Urothelium cell line (cell line): ENCODE data around the gene KRTAP17-1.
"Not testable (repeated sequence)": the region's sequence is repeated elsewhere in the genome, so short reads cannot be mapped to it uniquely, and the experiment has no call there.

ENCODE experiments used
- DNase-seq: peaks from one replicate; pipeline ENCODE4 v3.0.0; 2011; ENCODE audit warnings: low spot score, mixed read lengths
- FAIRE-seq: peaks from 2 replicates; lab custom pipeline; 2011; peaks lifted over from hg19 to GRCh38; lab: Jason Lieb, UNC

Gene KRTAP17-1

GRCh38 chr17:41307647-41308046 is 7.9 kb downstream of the KRTAP17-1 start:
- FAIRE-seq (no peak), DNase-seq (no peak)

DNA sequence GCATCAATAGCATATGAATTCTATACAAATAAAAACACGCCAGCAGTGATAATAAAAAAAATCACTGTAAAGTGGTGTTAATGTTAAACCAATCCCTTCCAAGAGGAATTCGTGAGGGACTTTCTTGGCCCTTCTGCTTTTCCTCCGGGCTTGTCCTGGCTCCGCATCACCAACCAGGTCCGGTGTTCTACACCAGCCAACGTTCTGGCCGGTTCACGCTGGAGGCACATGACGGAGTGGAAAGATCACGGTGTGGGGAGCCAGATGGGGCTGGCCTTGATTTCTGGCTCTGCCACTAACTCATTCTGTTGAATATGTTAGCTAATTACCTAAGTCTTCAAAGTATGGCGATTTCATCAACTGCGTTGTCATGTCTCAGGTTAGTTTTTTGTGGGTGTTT is 11.4 kb downstream of the KRTAP17-1 start:
- no peak for FAIRE-seq
- no peak for DNase-seq

DNA sequence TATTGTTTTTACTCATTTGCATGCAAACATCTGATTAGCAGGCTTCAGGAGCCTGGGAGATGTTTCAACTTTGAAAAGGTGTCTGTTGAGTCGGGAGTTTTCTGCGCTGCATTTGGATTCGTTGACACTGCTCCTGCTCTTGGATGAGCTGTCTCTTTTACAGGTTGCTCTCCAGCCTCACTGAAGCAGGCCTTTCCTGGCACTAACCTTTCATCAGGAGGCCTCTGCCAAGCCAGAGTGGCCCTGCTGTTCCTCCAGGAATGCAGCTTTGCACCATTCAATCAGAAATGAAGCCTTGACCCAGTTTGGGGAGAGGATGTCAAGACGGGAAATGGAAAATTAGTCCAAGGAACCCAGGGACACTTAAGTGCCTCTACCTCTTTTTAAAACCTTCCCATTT is 12.5 kb downstream of the KRTAP17-1 start:
- FAIRE-seq = no peak
- DNase-seq = no peak

DNA sequence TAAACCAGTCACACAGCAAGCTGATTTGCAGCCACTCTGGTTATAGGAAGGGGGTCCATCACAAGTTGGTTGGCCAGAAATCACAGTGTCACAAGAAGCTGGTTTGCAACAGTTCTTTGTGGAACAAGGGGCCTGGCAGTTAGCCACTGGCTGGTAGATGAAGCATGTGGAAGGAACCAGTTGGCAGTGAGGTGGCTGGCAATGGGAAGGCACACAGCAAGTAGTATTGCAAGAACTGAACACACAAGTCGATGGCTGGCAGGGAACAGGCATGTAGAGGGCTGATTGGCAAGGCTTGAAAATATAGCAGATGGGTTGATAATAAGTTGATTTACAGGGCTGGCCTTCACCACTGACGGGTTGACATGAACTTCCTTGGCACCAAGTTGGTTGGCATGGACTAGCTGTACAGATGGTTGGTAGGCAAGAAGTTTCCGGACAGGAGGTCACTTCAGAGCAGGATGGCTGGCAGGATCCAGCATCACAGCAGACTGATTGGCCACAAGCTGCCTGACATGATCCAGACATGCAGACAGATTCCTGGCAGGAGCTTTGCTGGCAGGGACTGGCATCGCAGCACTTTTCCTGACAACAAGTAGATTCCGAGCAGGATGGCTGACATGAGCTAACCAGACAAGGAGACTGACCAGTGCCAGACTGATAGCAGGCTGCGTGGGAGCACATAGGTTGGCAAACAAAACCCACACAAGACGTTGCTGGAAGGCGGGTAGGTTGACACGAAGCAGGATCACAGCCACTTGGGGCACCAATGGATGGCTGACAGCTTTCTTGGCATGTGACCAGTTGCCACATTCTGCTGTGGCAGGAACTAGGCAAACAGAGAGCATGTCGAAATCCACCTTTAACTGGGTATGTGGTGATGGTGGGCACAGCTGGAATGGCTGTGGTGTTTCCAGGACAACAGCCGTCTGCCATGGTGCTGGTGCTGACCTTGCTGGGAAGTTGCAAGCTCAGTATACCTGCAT is 13.3 kb downstream of the KRTAP17-1 start, which contains the start of gene KRTAP29-1:
Gene KRTAP29-1, minus strand, starts transcription at position 936 of the 986 bp plus-strand sequence. Its CDS starts 0 bp downstream, at position 936.
- peak; percentile 70 for FAIRE-seq
- DNase-seq = no peak

DNA sequence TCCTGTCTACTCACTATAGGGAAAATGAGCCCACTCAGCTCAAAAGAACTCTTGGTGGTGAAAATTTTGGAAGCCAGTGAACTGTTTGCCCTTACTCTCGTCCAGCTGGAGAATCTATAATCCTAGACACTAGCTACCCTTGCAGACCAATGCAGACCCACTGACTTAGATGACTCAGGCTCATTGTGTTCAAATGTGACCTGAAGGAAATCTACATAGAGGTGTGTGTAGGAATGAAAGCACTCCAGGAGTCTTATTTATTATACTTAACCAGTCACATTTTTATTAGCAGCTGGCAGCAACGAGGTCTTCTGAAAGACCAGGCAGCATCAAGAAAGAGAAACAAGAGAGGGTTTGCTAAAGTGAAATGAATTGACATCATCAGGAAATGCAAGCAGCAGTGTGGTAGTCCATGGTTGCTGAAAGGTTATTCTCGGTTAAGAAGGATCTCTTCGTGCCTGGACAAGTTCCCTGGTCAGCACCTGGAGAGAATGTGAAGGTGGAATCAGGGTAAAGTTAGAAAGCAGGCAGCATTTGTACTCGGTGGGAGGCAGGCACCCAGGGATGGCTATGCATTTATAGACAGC is 14.2 kb downstream of the KRTAP17-1 start:
- no peak for FAIRE-seq
- DNase-seq = no peak

DNA sequence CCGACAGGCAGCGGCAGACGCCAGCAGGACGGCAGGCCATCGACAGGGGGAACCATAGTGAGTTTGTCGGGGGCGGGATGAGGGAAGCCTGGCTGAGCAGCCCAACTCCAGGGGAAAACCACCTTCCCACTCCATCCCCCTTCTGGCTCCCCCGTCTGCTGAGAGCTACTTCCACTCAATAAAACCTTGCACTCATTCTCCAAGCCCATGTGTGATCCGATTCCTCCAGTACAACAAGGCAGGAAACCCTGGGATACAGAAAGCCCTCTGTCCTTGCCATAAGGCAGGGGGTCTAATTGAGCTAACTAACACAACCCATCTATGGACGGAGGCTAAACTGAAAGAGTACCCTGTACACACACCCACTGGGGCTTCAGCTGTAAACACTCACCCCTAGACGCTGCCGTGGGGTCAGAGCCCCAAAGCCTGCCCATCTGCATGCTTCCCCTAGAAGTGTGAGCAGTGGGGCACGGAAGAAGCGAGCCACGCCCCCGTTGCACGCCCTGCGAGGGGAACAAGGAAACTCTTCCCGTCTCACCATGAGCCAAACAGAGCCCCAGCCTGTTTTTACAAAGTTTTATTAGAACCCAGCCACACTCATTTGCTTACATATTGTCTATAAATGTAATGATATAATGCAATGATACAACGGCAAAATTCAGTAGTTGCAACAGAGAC is 16.9 kb downstream of the KRTAP17-1 start:
- DNase-seq (no peak), FAIRE-seq (no peak)

GRCh38 chr17:41296846-41297245 is 18.7 kb downstream of the KRTAP17-1 start:
- FAIRE-seq = no peak
- DNase-seq = no peak

GRCh38 chr17:41294016-41294415 is 21.5 kb downstream of the KRTAP17-1 start:
- no peak for FAIRE-seq
- DNase-seq = no peak

DNA sequence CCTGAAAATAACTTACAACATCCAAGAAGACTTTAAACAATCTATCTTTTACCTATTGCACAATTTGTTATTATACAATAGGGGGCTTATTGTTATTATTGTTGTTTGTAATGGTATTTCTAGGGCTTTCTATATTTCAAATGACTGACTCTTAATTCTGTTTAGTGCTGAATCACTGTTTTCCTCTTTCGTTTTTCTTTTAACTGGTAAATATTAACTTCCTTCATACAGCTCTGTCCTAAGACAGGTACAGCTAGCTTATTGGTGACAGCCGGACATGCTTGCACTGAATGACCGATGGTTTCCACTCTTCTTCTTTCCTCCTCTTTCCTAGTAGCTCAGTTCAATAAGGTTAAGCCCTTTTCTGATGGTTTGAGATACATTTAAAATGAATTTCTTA is 28.5 kb downstream of the KRTAP17-1 start:
- FAIRE-seq = no peak
- DNase-seq = no peak

DNA sequence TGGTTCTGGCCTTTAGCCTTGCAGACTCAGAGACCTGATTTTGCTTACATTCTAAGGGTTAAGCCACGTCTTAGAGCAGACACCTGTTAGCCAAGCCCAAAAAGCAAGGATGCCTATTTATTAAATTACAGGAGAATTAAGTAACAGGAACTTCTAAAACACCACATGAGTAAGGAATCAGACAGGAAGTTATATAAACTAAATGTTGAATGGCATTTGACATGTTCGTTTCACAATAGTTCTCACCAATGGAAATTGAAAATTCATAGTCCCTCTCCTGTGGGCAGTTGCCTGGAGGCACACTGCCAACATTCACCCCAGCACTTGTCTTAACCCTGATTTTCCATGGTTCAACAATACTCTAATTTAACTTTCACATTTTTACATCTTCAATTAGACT is 31.0 kb downstream of the KRTAP17-1 start:
- DNase-seq = peak; percentile 6
- FAIRE-seq = peak; percentile 9

DNA sequence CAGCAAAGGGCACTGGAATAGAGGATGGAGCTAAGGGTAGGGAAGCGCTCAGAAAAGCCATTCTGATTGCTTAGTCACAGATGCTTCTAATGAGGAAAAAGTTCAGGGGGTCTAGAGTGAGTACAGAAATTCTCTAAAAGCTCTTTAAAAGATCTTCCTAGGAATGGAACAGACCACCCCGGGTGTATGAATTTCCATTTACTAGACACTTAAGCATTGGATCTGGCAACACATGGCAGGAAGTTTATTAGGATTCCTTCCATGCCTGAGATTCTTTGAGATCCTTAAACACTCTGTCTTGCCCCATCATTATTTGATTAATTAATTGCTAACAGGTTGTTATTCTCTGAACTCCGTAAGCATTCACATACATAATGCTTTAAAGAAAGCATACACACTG is 31.5 kb downstream of the KRTAP17-1 start:
- FAIRE-seq (no peak), DNase-seq (peak; percentile 8)

DNA sequence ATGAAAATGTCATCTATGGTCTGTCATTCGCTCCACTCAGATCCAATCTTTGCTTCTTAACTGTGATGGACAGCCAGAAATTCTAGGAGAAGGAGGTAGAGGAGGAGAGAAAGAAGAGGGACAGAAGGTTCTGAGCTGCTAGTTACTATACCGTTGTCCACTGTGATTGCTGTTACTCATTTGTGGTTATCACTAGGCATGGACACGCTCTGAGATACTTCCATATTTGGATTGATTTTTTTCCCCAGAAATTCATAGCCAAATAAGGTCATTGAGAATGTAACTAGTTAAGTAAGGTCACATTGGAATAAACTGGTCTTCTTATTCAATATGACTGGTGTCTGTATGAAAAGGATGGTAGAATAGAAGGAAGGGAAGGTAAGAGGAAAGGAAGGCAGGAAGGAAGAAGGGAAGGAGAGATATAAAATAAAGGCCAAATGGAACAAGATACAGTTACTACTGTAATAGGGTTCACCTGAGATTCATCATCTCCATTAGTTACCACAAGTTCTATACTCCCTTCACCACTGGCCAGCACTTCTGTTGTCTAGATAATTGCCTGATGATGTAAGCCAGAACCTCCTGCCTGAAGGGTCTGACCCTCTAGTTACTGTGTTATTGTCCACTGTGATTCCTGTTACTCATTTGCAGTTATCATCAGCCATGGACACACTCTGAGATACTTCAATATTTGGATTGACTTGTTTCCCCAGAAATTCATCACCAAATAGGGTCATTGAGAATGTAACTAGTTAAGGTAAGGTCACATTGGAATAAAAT is 37.1 kb downstream of the KRTAP17-1 start:
- no peak for DNase-seq
- no peak for FAIRE-seq

GRCh38 chr17:41275648-41276190 is 39.8 kb downstream of the KRTAP17-1 start, which contains the start of gene KRTAP9-7:
KRTAP9-7 (plus strand) TSS chr17:41275698; CDS start chr17:41275698, 0 bp downstream.
- not testable (repeated sequence) for FAIRE-seq, DNase-seq

DNA sequence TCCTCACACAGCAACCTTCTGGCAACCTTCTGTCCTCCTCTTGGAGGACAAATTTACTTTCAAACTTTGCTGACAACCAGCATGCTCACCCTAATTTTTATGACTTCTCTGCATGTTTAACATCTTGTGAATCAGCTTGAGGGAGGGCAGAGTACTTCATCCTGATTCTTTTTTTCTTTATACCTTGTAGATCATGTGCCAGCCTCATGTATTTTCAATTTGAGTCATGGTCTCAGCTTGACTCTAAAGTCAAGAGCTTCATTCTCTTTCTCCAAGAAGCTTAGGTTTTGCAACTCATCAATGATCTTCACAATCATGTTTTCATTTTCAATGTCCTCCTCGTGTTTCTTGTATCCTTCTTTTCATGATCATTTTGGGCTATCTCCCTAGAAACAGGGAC is 43.7 kb downstream of the KRTAP17-1 start:
- no peak for FAIRE-seq
- no peak for DNase-seq

DNA sequence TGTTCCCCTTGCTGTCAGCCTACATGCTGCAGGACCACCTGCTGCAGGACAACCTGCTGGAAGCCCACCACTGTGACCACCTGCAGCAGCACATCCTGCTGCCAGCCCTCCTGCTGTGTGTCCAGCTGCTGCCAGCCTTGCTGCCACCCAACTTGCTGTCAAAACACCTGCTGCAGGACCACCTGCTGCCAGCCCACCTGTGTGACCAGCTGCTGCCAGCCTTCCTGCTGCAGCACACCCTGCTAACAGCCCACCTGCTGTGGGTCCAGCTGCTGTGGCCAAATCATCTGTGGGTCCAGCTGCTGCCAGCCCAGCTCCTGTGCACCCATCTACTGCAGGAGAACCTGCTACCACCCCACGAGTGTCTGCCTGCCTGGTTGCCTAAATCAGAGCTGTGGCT is 44.2 kb downstream of the KRTAP17-1 start:
- DNase-seq, FAIRE-seq: not testable (repeated sequence)

DNA sequence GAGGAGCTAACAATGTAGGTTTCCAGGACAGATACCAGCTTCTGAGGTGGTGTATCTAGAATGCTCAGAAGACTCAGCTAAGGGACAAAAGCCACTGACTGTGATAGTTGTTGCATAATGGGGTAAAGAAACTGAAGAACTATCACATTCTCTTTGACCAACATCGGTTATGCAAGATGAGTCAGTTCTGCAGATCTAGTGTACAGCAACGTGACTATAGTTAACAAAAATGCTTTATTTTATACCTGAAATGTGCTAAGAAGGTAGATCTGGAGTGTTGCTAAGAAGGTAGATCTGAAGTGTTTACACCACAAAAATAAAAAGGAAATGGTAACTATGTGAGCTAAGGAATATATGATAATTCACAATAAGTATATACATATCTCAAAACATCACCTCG is 47.8 kb downstream of the KRTAP17-1 start:
- no peak for FAIRE-seq
- DNase-seq = no peak

GRCh38 chr17:41265078-41265477 is 50.4 kb downstream of the KRTAP17-1 start, which contains the start of gene KRTAP9-6:
KRTAP9-6 (plus strand) TSS chr17:41265378; CDS start chr17:41265378, 0 bp downstream.
- FAIRE-seq (no peak), DNase-seq (no peak)
